CD4-positive, alpha-beta T cell (primary cell): ENCODE results near the gene RANGRF. TPM values are rescaled to one million over a fixed set of nuclear protein-coding genes. Genes with fewer than 3 reads are reported as not detected.

ENCODE experiments used
- ATAC-seq: fragments of 200-7000 bp; cut with Tn5 transposase; one replicate; pipeline ENCODE4 v1.10.0; 2022; ENCODE audit warnings: mild to moderate bottlenecking; ENCODE audit not compliant: poor library complexity
- CTCF ChIA-PET: fragments of 350-600 bp; sonication (Branson Sonifier 250); formaldehyde crosslinking; loops from one replicate; lab custom pipeline; 2021; ENCODE audit warnings: antibody characterized with exemption, inconsistent platforms; lab: Charles Lee
- POLR2A ChIA-PET: fragments of 350-600 bp; sonication (Branson Sonifier 250); formaldehyde crosslinking; loops from one replicate; lab custom pipeline; 2021; ENCODE audit warnings: antibody characterized with exemption, inconsistent platforms; lab: Charles Lee
- DNase-seq, 14 experiments: peaks; one replicate each; pipeline ENCODE4 v3.0.0-alpha.2; 2013 to 2020; ENCODE audit warnings: mixed read lengths in 2 of 14
- H3K27ac ChIP-seq, 2 donors: one replicate each; pipeline versions ENCODE4 v1.5.1 to v1.7.0; 2013; ENCODE audit warnings: low read length in 2 of 2, low read depth in 1 of 2, mild to moderate bottlenecking in 1 of 2
- H3K27me3 ChIP-seq, 2 experiments: 1 replicate in 1 of 2; 2 replicates in 1 of 2; pipeline versions ENCODE4 v1.6.1 to v1.7.0; 2013; ENCODE audit warnings: low read length in 2 of 2, control low read depth in 1 of 2, mild to moderate bottlenecking in 1 of 2, moderate library complexity in 1 of 2; ENCODE audit not compliant: insufficient read depth in 2 of 2, control insufficient read depth in 1 of 2
- H3K36me3 ChIP-seq: one replicate; pipeline ENCODE4 v1.6.1; 2013; ENCODE audit warnings: low read length, control low read depth; ENCODE audit not compliant: insufficient read depth
- H3K4me1 ChIP-seq: one replicate; pipeline ENCODE4 v1.6.1; 2013; ENCODE audit warnings: low read length, control low read depth; ENCODE audit not compliant: insufficient read depth
- H3K4me3 ChIP-seq: one replicate; pipeline ENCODE4 v1.5.1; 2013; ENCODE audit warnings: mild to moderate bottlenecking, low read length, moderate library complexity
- H3K9me3 ChIP-seq, 2 experiments: 1 replicate in 1 of 2; 2 replicates in 1 of 2; pipeline versions ENCODE4 v1.6.1 to v1.7.0; 2013; ENCODE audit warnings: low read length in 2 of 2, mild to moderate bottlenecking in 2 of 2, control low read depth in 1 of 2, moderate library complexity in 1 of 2; ENCODE audit not compliant: control insufficient read depth in 1 of 2, insufficient read depth in 1 of 2
- H3K27ac Mint-ChIP-seq: one replicate; pipeline ENCODE4 v1.8.0; 2020; ENCODE audit warnings: mixed read lengths
- H3K27me3 Mint-ChIP-seq: one replicate; pipeline ENCODE4 v1.8.0; 2021; ENCODE audit warnings: mixed read lengths
- H3K36me3 Mint-ChIP-seq: one replicate; pipeline ENCODE4 v1.8.0; 2021; ENCODE audit warnings: low read depth, mixed read lengths
- H3K4me1 Mint-ChIP-seq: one replicate; pipeline ENCODE4 v1.8.0; 2021; ENCODE audit warnings: low read depth, mixed read lengths
- H3K4me3 Mint-ChIP-seq: one replicate; pipeline ENCODE4 v1.8.0; 2020; ENCODE audit warnings: mild to moderate bottlenecking, mixed read lengths
- H3K9me3 Mint-ChIP-seq: one replicate; pipeline ENCODE4 v1.8.0; 2020; ENCODE audit warnings: mixed read lengths
- CTCF ChIP-seq: fragments of 200-600 bp; IDR thresholded peaks from one replicate; pipeline ENCODE4 v1.8.0; 2022; ENCODE audit warnings: antibody characterized with exemption, mild to moderate bottlenecking
- intact Hi-C, 2 experiments: fragments of 100-400 bp; cut with DNase I in 1 of 2; cut with micrococcal nuclease in 1 of 2; formaldehyde crosslinking; loops; one replicate each; pipeline versions ENCODE4 v1.15.1 to v1.9.0; 2023 to 2025; cut with DNase I, micrococcal nuclease
- total RNA-seq, 174 experiments: library from RNA in 2 of 174; stranded (reverse) in 2 of 174; gene quantifications; one replicate each; pipeline ENCODE4 v1.2.3 and lab custom pipeline; 2021 to 2026

RANGRF gene
- total RNA-seq, 2 experiments from 2014 or later, result 23.1 to 24.6 TPM

- Histone ChIP-seq H3K4me3 (no peak overlapping the region), H3K9me3 (no peaks in the 10 kb centered on the region), H3K4me1 (peaks cover 3% of the 10 kb centered on the region), H3K27me3 (peaks cover 5 to 7% of the 10 kb centered on the region in 2 experiments), H3K36me3 (no peaks in the 10 kb centered on the region), H3K27ac (no peak overlapping the region)
- TF ChIP-seq CTCF, result no peak
- DNase-seq (no peak), ATAC-seq (no peak)
- POLR2A ChIA-PET, result no interaction called here
- Mint-ChIP-seq H3K4me3 (no peak overlapping the region), H3K36me3 (no peaks in the 10 kb centered on the region), H3K9me3 (no peaks in the 10 kb centered on the region), H3K27ac (no peak overlapping the region), H3K27me3 (peaks cover 31% of the 10 kb centered on the region), H3K4me1 (no peaks in the 10 kb centered on the region)
- intact Hi-C loops, result no loop called here
- CTCF ChIA-PET, result no interaction called here
Measured at GRCh38 chr17:8312726-8313600, 24.5 kb downstream of the RANGRF start.

GRCh38 chr17:8314797-8315763, 26.6 kb downstream of the RANGRF start:
- Mint-ChIP-seq H3K9me3 (no peaks in the 10 kb centered on the region), H3K4me1 (no peaks in the 10 kb centered on the region), H3K27me3 (peaks cover 31% of the 10 kb centered on the region), H3K27ac (no peak overlapping the region), H3K36me3 (no peaks in the 10 kb centered on the region), H3K4me3 (no peak overlapping the region)
- Histone ChIP-seq H3K4me1 (peaks cover 2% of the 10 kb centered on the region), H3K9me3 (no peaks in the 10 kb centered on the region), H3K27me3 (peaks cover 5 to 7% of the 10 kb centered on the region in 2 experiments), H3K36me3 (no peaks in the 10 kb centered on the region), H3K27ac (no peak overlapping the region), H3K4me3 (no peak overlapping the region)
- CTCF ChIA-PET, result no interaction called here
- DNase-seq (no peak), ATAC-seq (no peak)
- intact Hi-C loops, result no loop called here
- POLR2A ChIA-PET, result no interaction called here
- TF ChIP-seq CTCF, result no peak

DNA sequence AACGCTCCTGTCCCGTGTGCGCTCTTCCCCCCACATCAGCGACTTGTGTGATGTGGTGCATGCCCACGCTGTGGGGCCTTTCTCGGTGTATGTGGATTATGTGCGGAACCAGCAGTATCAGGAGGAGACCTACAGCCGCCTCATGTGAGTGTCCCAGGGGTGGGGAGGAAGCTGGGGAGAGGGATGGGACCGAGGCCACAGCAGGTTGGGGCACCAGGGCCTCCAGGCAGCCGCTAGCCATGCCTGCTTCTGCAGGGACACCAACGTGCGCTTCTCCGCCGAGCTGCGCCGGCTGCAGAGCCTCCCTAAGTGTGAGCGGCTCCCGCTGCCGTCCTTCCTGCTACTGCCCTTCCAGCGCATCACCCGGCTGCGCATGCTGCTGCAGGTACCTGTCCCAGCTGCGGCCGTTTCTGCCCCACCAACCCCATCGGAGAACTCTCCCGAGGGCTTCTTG, 27.3 kb downstream of the RANGRF start:
- H3K27me3 Mint-ChIP-seq, result peaks cover 31% of the 10 kb centered on the region
- CTCF ChIA-PET, result no interaction called here
- DNase-seq, result no peak
- POLR2A ChIA-PET, result no interaction called here
- H3K9me3 Mint-ChIP-seq, result no peaks in the 10 kb centered on the region
- intact Hi-C loops, result no loop called here
- Histone ChIP-seq H3K9me3 (peaks cover 0 to 5% of the 10 kb centered on the region in 2 experiments), H3K4me3 (no peak overlapping the region), H3K36me3 (no peaks in the 10 kb centered on the region), H3K27ac (no peak overlapping the region), H3K4me1 (no peaks in the 10 kb centered on the region), H3K27me3 (peaks cover 5 to 7% of the 10 kb centered on the region in 2 experiments)
- H3K4me1 Mint-ChIP-seq, result no peaks in the 10 kb centered on the region
- TF ChIP-seq CTCF, result no peak
- no peak for ATAC-seq
- H3K36me3 Mint-ChIP-seq, result no peaks in the 10 kb centered on the region
- no peak overlapping the region for H3K4me3 Mint-ChIP-seq
- H3K27ac Mint-ChIP-seq, result no peak overlapping the region
